MCF 10A (cell line): ENCODE data around the gene TDRD9. TPM values are rescaled to one million over a fixed set of nuclear protein-coding genes. Genes with fewer than 3 reads are reported as not detected.
A peak's percentile ranks its signal among the peaks of the same experiment; 100 is the strongest.

Experiments used
- BruUV-seq: library from RNA; stranded (reverse); fragments of 400-500 nt; replicated peaks from 2 replicates; lab custom pipeline; 2021; lab: Mats Ljungman, UMichigan
- CTCF ChIA-PET: fragments of 300-600 bp; sonication (Branson Sonifier 250); formaldehyde crosslinking; extraction: SDS; loops from one replicate; lab custom pipeline; 2021; ENCODE audit warnings: antibody characterized with exemption, inconsistent platforms; lab: Yijun Ruan, JAX
- POLR2A ChIA-PET: fragments of 300-600, 350-650 bp; sonication (Branson Sonifier 250); formaldehyde crosslinking; extraction: SDS; loops from one replicate; lab custom pipeline; 2020; ENCODE audit warnings: antibody characterized with exemption, inconsistent platforms; lab: Yijun Ruan, JAX
- DNase-seq: peaks from one replicate; pipeline ENCODE4 v3.0.0-alpha.2; 2018; ENCODE audit not compliant: unreplicated experiment
- H3K27ac Mint-ChIP-seq: one replicate; pipeline ENCODE4 v1.8.0; 2022; ENCODE audit warnings: mild to moderate bottlenecking, low read depth, mixed read lengths; ENCODE audit not compliant: unreplicated experiment
- H3K27me3 Mint-ChIP-seq: one replicate; pipeline ENCODE4 v1.8.0; 2022; ENCODE audit warnings: mixed read lengths; ENCODE audit not compliant: insufficient read depth, unreplicated experiment
- H3K36me3 Mint-ChIP-seq: one replicate; pipeline ENCODE4 v1.8.0; 2022; ENCODE audit warnings: mild to moderate bottlenecking, moderate library complexity, mixed read lengths; ENCODE audit not compliant: insufficient read depth, unreplicated experiment
- H3K4me1 Mint-ChIP-seq: one replicate; pipeline ENCODE4 v1.8.0; 2022; ENCODE audit warnings: mixed read lengths; ENCODE audit not compliant: insufficient read depth, unreplicated experiment
- H3K4me3 Mint-ChIP-seq: one replicate; pipeline ENCODE4 v1.8.0; 2022; ENCODE audit warnings: mild to moderate bottlenecking, moderate library complexity, mixed read lengths; ENCODE audit not compliant: unreplicated experiment
- H3K9me3 Mint-ChIP-seq: one replicate; pipeline ENCODE4 v1.8.0; 2022; ENCODE audit warnings: mixed read lengths; ENCODE audit not compliant: unreplicated experiment
- CTCF ChIP-seq: fragments of 200-600 bp; IDR thresholded peaks from one replicate; pipeline ENCODE4 v1.8.0; 2022; ENCODE audit warnings: antibody characterized with exemption, mild to moderate bottlenecking; ENCODE audit not compliant: unreplicated experiment
- intact Hi-C: fragments of 100-400 bp; cut with micrococcal nuclease; formaldehyde crosslinking; loops from 2 replicates; pipeline ENCODE4 v1.14.1; 2022
- total RNA-seq: library from RNA; stranded (reverse); gene quantifications from 2 replicates; pipeline ENCODE4 v1.2.3, GENCODE V29; 2022

TDRD9 gene
- total RNA-seq, 1 experiment from 2014 or later, result 0.40 TPM

DNA sequence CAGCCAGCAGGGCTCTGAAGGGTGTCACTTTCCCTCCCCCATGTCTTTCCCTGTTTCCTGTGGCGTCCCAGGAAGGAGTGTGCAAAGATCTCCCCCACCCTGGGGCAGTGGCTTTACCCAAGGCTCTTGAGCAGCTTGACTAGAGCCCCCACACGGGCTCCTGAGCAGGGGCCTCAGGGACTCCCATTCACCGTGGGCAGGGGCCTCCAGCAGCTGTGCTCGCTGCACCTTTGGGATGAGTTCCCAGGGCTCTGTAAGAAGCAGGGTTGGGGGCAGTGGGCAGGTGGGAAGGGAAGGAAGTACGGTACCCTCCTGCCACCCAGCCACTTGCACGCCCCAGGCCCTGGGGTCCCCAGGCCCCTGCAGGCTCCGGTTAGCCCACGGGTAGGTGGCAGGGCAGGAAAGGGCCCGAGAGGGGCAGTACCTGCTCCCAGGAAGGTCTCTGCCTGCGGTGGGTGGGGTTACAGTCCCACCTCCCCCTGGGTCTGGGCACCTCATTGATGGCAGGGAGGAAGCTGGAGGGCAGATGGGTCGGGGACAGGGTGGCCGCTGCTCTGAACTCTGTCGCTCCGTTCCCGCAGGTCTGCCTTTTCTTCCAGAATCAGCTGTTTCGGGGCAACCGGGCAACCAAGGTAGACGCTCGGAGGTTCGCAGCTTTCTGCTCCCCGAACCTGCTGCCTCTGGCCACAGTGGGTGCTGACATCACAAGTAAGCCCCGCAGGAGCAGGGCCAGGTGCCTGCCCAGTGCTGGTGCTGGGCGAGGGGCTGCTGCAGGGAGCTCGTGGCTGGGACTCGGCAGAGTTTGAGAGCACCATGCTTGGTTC, 170.2 kb downstream of the TDRD9 start:
- H3K36me3 Mint-ChIP-seq, result no peaks in the 10 kb centered on the region
- H3K4me1 Mint-ChIP-seq, result peaks cover 8% of the 10 kb centered on the region
- POLR2A ChIA-PET, result no interaction called here
- H3K27ac Mint-ChIP-seq, result no peak overlapping the region
- intact Hi-C loops, result no loop called here
- CTCF ChIA-PET, result interaction anchor here (0.6 to 1.6 kb wide), 6 partner anchors 16 to 425 kb away, joined by 3 to 4 read pairs (median 3); no protein-coding TSS in a partner anchor
- no peaks in the 10 kb centered on the region for H3K9me3 Mint-ChIP-seq
- no peak for DNase-seq
- no peak for TF ChIP-seq CTCF
- H3K27me3 Mint-ChIP-seq, result no peaks in the 10 kb centered on the region
- H3K4me3 Mint-ChIP-seq, result no peak overlapping the region
- no TSS peak for BruUV-seq

DNA sequence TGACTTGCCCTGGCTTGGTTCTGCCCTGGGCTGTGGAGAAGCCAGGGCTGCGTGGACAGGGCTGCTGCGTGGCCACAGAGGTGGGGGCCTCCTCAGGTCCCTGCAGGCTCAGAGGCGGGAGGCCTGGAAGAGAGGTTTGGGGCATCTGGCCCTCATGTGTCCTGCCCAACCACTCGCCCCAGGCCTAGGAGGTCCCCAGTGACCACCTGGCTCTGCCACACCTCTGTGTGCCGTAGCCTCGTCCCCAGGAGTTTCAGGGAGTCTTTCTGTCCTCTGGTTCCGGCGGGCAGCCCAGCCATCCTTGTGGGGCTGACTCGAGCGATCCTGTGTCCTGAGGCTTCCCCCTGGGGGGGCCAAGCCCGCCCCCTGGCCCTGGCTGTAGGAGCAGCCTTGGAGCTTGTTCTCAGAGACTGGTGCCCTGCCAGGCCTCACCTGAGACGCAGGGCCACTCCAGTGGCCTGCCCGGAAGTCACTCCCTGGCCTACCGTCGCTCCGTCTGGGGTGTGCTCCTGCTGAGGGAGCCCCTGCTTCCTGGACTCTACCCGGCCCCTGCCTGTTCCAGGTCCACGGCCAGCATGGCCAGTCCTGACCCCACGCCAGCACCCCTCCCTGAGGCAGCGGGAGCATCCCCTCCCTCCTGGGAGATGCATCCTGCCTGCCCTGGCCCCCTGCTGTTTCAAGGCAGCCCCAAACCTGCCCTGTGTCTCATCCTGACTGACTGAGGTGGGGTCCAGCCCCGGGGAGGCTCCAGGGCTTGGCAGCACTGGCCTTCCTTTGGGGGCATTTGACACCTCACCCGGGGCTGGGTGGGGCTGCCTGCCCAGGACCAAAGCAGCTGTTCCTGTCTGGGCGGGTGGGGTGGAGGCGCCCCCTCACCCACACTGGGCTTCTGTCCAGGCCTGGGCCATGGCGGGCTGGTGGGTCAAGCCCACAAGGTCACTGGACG, 171.1 kb downstream of the TDRD9 start:
- no TSS peak for BruUV-seq
- CTCF ChIA-PET, result interaction anchor here (0.6 to 1.6 kb wide), 5 partner anchors 15 to 297 kb away, joined by 3 to 4 read pairs (median 3); no protein-coding TSS in a partner anchor
- POLR2A ChIA-PET, result no interaction called here
- Mint-ChIP-seq H3K9me3 (no peaks in the 10 kb centered on the region), H3K27ac (no peak overlapping the region), H3K36me3 (no peaks in the 10 kb centered on the region), H3K27me3 (no peaks in the 10 kb centered on the region), H3K4me3 (no peak overlapping the region), H3K4me1 (peaks cover 8% of the 10 kb centered on the region)
- no peak for DNase-seq
- intact Hi-C loops, result no loop called here
- no peak for TF ChIP-seq CTCF

- intact Hi-C loops, result no loop called here
- Mint-ChIP-seq H3K9me3 (no peaks in the 10 kb centered on the region), H3K4me3 (no peak overlapping the region), H3K4me1 (peaks cover 8% of the 10 kb centered on the region), H3K27me3 (no peaks in the 10 kb centered on the region), H3K36me3 (no peaks in the 10 kb centered on the region), H3K27ac (peak overlapping the region; percentile 23)
- POLR2A ChIA-PET, result interaction anchor here (0.6 to 1.4 kb wide), 2 partner anchors 21 to 23 kb away, joined by 3 to 5 read pairs; no protein-coding TSS in a partner anchor
- BruUV-seq, result no TSS peak
- no peak for TF ChIP-seq CTCF
- CTCF ChIA-PET, result interaction anchor here (0.5 to 1.3 kb wide), 2 partner anchors 22 to 345 kb away, joined by 3 to 4 read pairs; no protein-coding TSS in a partner anchor
- peak; percentile 30 for DNase-seq
Measured at GRCh38 chr14:104100171-104101085, 172.2 kb downstream of the TDRD9 start.
